SJCRH30 (cell line): ENCODE measurements around the gene VTN. TPM values are rescaled to one million over a fixed set of nuclear protein-coding genes. Genes with fewer than 3 reads are reported as not detected.
A peak's percentile ranks its signal among the peaks of the same experiment; 100 is the strongest.

Source experiments
- DNase-seq, 2 experiments: peaks; one replicate each; pipeline ENCODE4 v3.0.0-alpha.2; 2015 to 2020
- H3K27ac ChIP-seq: fragments of 250-450 bp; sonication (Bioruptor Pico); 2 replicates; pipeline ENCODE4 v1.5.1; 2020; ENCODE audit warnings: mild to moderate bottlenecking, moderate library complexity
- H3K27me3 ChIP-seq: fragments of 250-450 bp; sonication (Bioruptor Pico); 2 replicates; pipeline ENCODE4 v1.5.1; 2020; ENCODE audit warnings: mild to moderate bottlenecking, moderate library complexity
- H3K36me3 ChIP-seq: fragments of 250-450 bp; sonication (Bioruptor Pico); 2 replicates; pipeline ENCODE4 v1.5.1; 2020; ENCODE audit warnings: mild to moderate bottlenecking, moderate library complexity
- H3K4me1 ChIP-seq: fragments of 250-450 bp; sonication (Bioruptor Pico); 2 replicates; pipeline ENCODE4 v1.5.1; 2020; ENCODE audit warnings: mild to moderate bottlenecking, moderate library complexity
- H3K4me3 ChIP-seq: fragments of 250-450 bp; sonication (Bioruptor Pico); 2 replicates; pipeline ENCODE4 v1.5.1; 2020; ENCODE audit warnings: mild to moderate bottlenecking, moderate library complexity
- H3K9me3 ChIP-seq: fragments of 250-450 bp; sonication (Bioruptor Pico); replicated peaks from 2 replicates; pipeline ENCODE4 v1.5.1; 2020; ENCODE audit warnings: mild to moderate bottlenecking, moderate library complexity
- total RNA-seq: library from RNA; depleted of rRNA; stranded (reverse); fragments of >200 nt; shearing (Covaris generic); gene quantifications from 2 replicates; pipeline ENCODE4 v1.2.3, GENCODE V29; 2014; rRNA removed

The VTN gene
- total RNA-seq, 1 experiment from 2014 or later = 0.16 TPM

DNA sequence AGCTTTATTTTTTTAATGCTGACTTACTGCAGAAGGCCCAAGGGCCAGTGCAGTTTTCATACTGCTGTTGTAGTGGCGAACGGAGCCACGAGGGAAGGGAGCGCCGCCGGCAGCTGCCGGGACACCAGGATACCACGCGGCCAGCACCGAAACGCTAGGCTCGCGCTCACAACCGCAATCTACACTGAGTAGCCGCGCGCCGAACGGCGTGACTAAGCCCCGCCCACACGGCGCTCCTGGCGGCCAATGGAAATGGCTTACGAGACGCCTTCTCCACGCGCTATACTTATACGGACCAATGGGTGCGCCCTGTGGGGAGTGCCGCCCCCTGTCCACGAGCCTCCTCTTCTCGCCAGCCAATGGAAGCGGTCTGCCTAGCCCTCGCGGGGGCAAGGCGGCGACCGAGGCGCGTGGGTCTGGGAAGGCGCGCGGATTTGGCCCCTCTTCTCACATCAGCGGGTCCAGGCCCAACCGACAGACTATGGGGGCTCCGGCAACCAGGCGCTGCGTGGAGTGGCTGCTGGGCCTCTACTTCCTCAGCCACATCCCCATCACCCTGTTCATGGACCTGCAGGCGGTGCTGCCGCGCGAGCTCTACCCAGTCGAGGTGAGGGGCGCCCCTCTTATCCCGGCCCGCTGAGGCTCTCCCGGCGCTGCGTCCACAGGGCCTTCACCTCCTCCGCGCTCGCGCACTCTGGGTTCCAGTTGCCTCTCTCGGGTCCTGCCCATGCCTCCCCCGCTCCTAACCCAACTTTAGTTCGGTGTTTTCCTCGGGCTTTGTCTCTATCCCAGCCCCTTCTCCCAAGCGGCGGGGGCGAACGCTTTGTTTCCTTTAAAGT, 51.1 kb downstream of the VTN start, which contains the start of gene TMEM97:
Gene TMEM97 (plus strand): TSS at position 442 of the 839 bp plus-strand sequence. CDS start 40 bp downstream, at position 482.
- H3K27ac ChIP-seq = peak within 1 kb of the TSS; percentile 74
- no peaks in the 10 kb centered on the region for H3K9me3 ChIP-seq
- H3K4me3 ChIP-seq = peak within 1 kb of the TSS; percentile 72
- peaks cover 19% of the 10 kb centered on the region; the same call in 1 of the 2 replicates for H3K4me1 ChIP-seq
- H3K36me3 ChIP-seq = peaks cover 12% of the 10 kb centered on the region
- no peaks in the 10 kb centered on the region for H3K27me3 ChIP-seq
- DNase-seq = peak; percentile 99

DNA sequence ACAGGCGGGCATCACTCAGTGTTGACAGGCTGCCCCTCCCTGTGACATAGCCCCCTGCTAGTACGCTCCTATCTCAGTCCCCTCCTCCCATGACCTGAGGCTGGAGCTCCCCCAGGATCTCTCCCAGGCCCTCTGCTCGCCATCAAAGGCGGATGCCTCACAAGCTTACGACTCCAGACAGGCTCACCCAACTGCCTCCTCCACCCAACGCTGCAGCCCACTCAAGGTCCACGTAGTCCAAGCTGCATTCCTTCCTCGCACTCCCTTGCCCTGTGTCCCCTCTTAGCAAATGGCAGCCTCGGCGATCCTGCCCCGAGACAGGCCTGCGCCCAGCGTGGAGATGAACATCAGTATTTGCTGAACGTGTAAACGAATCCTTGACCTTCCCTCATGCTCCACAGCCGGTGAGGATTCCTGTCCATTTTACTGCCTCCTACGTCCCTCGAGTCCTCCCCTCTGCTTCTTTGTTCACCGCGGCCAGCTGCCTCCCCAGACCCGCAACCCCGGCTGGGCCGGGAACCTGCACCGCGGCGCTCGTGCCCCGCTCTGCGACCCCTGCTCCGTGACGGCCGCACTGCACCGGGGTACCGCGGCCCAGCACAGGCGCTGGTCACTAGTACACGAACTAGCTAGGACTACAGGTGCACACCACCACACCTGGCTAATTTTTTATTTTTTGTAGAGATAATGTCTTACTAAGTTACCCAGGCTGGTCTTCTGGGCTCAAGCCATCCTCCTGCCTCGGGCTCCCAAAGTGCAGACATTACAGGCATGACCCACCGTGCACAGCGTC, 51.9 kb downstream of the VTN start:
- no peaks in the 10 kb centered on the region for H3K27me3 ChIP-seq

More for the DNA sequence above, 51.9 kb downstream of the VTN start:
- DNase-seq = peak in 1 of 2 experiments; percentile 38
- peaks cover 19% of the 10 kb centered on the region; the same call in 1 of the 2 replicates for H3K4me1 ChIP-seq
- peaks cover 12% of the 10 kb centered on the region for H3K36me3 ChIP-seq
- peak overlapping the region; percentile 72 for H3K4me3 ChIP-seq
- H3K27ac ChIP-seq = peak overlapping the region; percentile 74
- no peaks in the 10 kb centered on the region for H3K9me3 ChIP-seq

Other genes with a start within 250 kb of the VTN start
- 301 and 322 TPM in 2 replicates for gene TMEM97, start 51.1 kb downstream of the VTN start, total RNA-seq
- gene IFT20, start 34.8 kb downstream of the VTN start, total RNA-seq = 28.8 and 33.2 TPM in 2 replicates
- gene TNFAIP1, start 34.5 kb downstream of the VTN start, total RNA-seq = 28.1 and 34.6 TPM in 2 replicates
- 95.1 and 102 TPM in 2 replicates for gene POLDIP2, start 12.8 kb downstream of the VTN start, total RNA-seq
- gene SEBOX, start 5.1 kb downstream of the VTN start, total RNA-seq = not detected in 2 replicates
- 14.9 and 16.1 TPM in 2 replicates for gene SARM1, start 1.4 kb upstream of the VTN start, total RNA-seq
- gene SLC46A1, start 35.9 kb upstream of the VTN start, total RNA-seq = 10.6 and 11.0 TPM in 2 replicates
- gene SLC13A2, start 103.3 kb upstream of the VTN start, total RNA-seq = not detected in 2 replicates
- not detected in 2 replicates for gene FOXN1, start 136.0 kb upstream of the VTN start, total RNA-seq
- gene UNC119, start 182.3 kb upstream of the VTN start, total RNA-seq = 53.7 and 58.7 TPM in 2 replicates
- 38.0 and 41.8 TPM in 2 replicates for gene PIGS, start 201.2 kb upstream of the VTN start, total RNA-seq
- gene ALDOC, start 206.6 kb upstream of the VTN start, total RNA-seq = 0.18 and 0.47 TPM in 2 replicates
- gene SPAG5, start 228.7 kb upstream of the VTN start, total RNA-seq = 131 and 147 TPM in 2 replicates
- gene RSKR, start 243.9 kb upstream of the VTN start, total RNA-seq = 16.1 and 19.9 TPM in 2 replicates